ENCODE measurements around the gene NKIRAS1. TPM values are rescaled to one million over a fixed set of nuclear protein-coding genes. Genes with fewer than 3 reads are reported as not detected.
"Not testable (repeated sequence)": the region's sequence is repeated elsewhere in the genome, so short reads cannot be mapped to it uniquely, and the experiment has no call there.

The NKIRAS1 gene
- total RNA-seq, 4 donors from 2014 or later = 3.6 to 25.0 (median 17.3) TPM

- TF ChIP-seq POLR2A (IDR thresholded peaks at IDR 0.05) (no peak), CTCF (IDR thresholded peaks at IDR 0.05) (no peak)
- H3K4me1 ChIP-seq = peaks cover 0 to 4% of the 10 kb centered on the region in 2 donors
These were observed 1.2 kb downstream of the NKIRAS1 start for GRCh38 chr3:23915537-23916108.

DNA sequence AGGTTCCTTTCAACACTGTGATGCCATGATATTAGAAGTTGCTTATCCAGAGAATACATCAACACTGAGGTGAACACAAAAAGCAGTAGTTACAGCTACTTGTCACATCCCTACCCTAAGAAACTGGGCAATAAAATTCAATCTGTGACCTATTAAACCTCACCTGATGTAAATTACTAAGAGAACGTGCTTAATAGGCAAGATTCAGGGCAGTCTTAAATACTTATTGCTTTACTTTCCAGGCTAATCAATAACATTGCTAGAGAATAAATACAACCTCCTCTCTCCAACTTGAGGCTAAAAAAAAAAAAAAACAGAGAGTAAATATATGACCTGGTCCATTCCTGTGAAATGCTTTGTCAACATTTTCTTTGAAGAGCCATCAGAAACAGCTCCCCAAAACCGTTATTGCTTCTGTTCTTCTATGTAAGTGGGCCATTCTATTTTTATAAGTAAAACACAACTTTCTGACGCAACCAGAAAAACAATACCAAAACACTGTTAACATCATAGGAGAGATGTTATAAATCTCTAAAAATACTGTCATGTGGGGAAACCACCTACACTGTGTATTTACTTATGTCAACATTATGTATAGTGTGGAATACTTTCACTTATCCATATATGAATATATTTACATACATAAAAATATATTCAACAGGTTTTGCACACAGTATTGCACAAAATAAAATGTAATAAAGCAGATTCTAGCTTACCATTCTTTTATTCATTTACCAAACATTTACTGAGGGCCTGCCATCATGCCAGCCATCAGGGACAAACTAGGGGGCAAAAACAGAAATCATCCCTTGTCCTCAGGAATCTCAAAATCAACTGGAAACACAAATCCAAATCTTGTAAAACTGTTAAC, 2.7 kb downstream of the NKIRAS1 start:
- Histone ChIP-seq H3K9me3 (no peaks in the 10 kb centered on the region), H3K4me1 (peaks cover 0 to 4% of the 10 kb centered on the region in 2 donors), H3K27me3 (no peaks in the 10 kb centered on the region), H3K27ac (no peak overlapping the region), H3K36me3 (no peaks in the 10 kb centered on the region), H3K4me3 (no peak overlapping the region)
- TF ChIP-seq POLR2A (IDR thresholded peaks at IDR 0.05) (no peak), CTCF (IDR thresholded peaks at IDR 0.05) (no peak)
- DNase-seq = no peak
- intact Hi-C loops (cut with DNase I; ENCODE audit: low total_unique reads) = no loop called here

More at GRCh38 chr3:23915537-23916108, 1.2 kb downstream of the NKIRAS1 start:
- DNase-seq = no peak
- intact Hi-C loops (cut with DNase I; ENCODE audit: low total_unique reads) = no loop called here
- Histone ChIP-seq H3K9me3 (no peaks in the 10 kb centered on the region), H3K4me3 (peak overlapping the region; percentile 78 to 91), H3K27ac (peak overlapping the region; percentile 15 to 95), H3K27me3 (no peaks in the 10 kb centered on the region), H3K36me3 (no peaks in the 10 kb centered on the region)

GRCh38 chr3:23913182-23913581, 3.6 kb downstream of the NKIRAS1 start:
- intact Hi-C loops (cut with DNase I; ENCODE audit: low total_unique reads) = no loop called here
- no peaks in the 10 kb centered on the region for H3K36me3 ChIP-seq
- DNase-seq = no peak
- H3K27me3 ChIP-seq = no peaks in the 10 kb centered on the region
- H3K4me3 ChIP-seq = no peak overlapping the region
- H3K27ac ChIP-seq = no peak overlapping the region
- no peak for TF ChIP-seq CTCF (IDR thresholded peaks at IDR 0.05)
- no peak for TF ChIP-seq POLR2A (IDR thresholded peaks at IDR 0.05)
- H3K9me3 ChIP-seq = no peaks in the 10 kb centered on the region
- H3K4me1 ChIP-seq = no peaks in the 10 kb centered on the region

DNA sequence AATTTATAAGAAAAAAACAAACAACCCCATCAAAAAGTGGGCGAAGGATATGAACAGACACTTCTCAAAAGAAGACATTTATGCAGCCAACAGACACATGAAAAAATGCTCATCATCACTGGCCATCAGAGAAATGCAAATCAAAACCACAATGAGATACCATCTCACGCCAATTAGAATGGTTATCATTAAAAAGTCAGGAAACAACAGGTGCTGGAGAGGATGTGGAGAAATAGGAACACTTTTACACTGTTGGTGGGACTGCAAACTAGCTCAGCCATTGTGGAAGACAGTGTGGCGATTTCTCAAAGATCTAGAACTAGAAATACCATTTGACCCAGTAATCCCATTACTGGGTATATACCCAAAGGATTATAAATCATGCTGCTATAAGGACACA, 4.5 kb downstream of the NKIRAS1 start:
- intact Hi-C loops (cut with DNase I; ENCODE audit: low total_unique reads); H3K36me3 ChIP-seq: not testable (repeated sequence)

GRCh38 chr3:23911397-23911796, 5.4 kb downstream of the NKIRAS1 start:
- intact Hi-C loops (cut with DNase I; ENCODE audit: low total_unique reads) = no loop called here
- DNase-seq = no peak

More for the DNA sequence above, 4.5 kb downstream of the NKIRAS1 start:
- not testable (repeated sequence) for DNase-seq, H3K4me1 ChIP-seq, H3K27me3 ChIP-seq, H3K9me3 ChIP-seq, H3K27ac ChIP-seq, H3K4me3 ChIP-seq

More at GRCh38 chr3:23911397-23911796, 5.4 kb downstream of the NKIRAS1 start:
- Histone ChIP-seq H3K9me3 (no peaks in the 10 kb centered on the region), H3K36me3 (no peaks in the 10 kb centered on the region), H3K4me3 (no peak overlapping the region), H3K27ac (no peak overlapping the region), H3K27me3 (no peaks in the 10 kb centered on the region), H3K4me1 (no peaks in the 10 kb centered on the region)
- TF ChIP-seq POLR2A (IDR thresholded peaks at IDR 0.05) (no peak), CTCF (IDR thresholded peaks at IDR 0.05) (no peak)

Measured in uterus (tissue), 4 donors.